Keratinocyte (primary cell): Measurements from ENCODE around the gene GDPD4.

Experiments used
- EZH2 ChIP-seq: IDR thresholded peaks from one replicate; pipeline ENCODE4 v1.6.1; 2012; ENCODE audit warnings: inconsistent platforms, mild to moderate bottlenecking, low read length, moderate library complexity
- TF ChIP-seq, protein P1 (sequence below), 3 experiments: IDR thresholded peaks in 1 of 3; conservative IDR thresholded peaks in 1 of 3; optimal IDR thresholded peaks in 1 of 3; 2 replicates in 2 of 3; 3 replicates in 1 of 3; pipeline versions ENCODE3 to v1.5.1; 2011; ENCODE audit warnings: low read length in 3 of 3, mild to moderate bottlenecking in 3 of 3, moderate library complexity in 2 of 3, control low read depth in 1 of 3, inconsistent platforms in 1 of 3; ENCODE audit not compliant: insufficient read depth in 2 of 3; ENCODE audit errors: extremely low read depth in 1 of 3

GRCh38 chr11:77213589-77214428, 87.7 kb downstream of the GDPD4 start:
- TF ChIP-seq, protein P1, sequence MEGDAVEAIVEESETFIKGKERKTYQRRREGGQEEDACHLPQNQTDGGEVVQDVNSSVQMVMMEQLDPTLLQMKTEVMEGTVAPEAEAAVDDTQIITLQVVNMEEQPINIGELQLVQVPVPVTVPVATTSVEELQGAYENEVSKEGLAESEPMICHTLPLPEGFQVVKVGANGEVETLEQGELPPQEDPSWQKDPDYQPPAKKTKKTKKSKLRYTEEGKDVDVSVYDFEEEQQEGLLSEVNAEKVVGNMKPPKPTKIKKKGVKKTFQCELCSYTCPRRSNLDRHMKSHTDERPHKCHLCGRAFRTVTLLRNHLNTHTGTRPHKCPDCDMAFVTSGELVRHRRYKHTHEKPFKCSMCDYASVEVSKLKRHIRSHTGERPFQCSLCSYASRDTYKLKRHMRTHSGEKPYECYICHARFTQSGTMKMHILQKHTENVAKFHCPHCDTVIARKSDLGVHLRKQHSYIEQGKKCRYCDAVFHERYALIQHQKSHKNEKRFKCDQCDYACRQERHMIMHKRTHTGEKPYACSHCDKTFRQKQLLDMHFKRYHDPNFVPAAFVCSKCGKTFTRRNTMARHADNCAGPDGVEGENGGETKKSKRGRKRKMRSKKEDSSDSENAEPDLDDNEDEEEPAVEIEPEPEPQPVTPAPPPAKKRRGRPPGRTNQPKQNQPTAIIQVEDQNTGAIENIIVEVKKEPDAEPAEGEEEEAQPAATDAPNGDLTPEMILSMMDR (optimal IDR thresholded peaks at IDR 0.05 in 1 of 3, IDR thresholded peaks at IDR 0.05 in 1 of 3, conservative IDR thresholded peaks at IDR 0.05 in 1 of 3; ENCODE audit: extremely low read depth in 1 of 3, insufficient read depth in 2 of 3, low read length in 3 of 3) = no peak
- TF ChIP-seq EZH2 = no peak
